Activated T-helper 17 cell treated with anti-CD3 and anti-CD28 coated beads, Interleukin-2, amount 50 U/mL, for 72 hours (primary cell): ENCODE results near the gene SOX13. TPM values are rescaled to one million over a fixed set of nuclear protein-coding genes. Genes with fewer than 3 reads are reported as not detected.

Experiments
- ATAC-seq: fragments of 150-1000 bp; cut with Tn5 transposase; replicated peaks from 2 replicates; pipeline ENCODE4 v1.10.0; 2021; ENCODE audit warnings: mild to moderate bottlenecking, moderate library complexity
- H3K27ac Mint-ChIP-seq: one replicate; pipeline ENCODE4 v1.8.0; 2022; ENCODE audit warnings: mixed read lengths
- H3K27me3 Mint-ChIP-seq: one replicate; pipeline ENCODE4 v1.8.0; 2022; ENCODE audit warnings: mixed read lengths
- H3K36me3 Mint-ChIP-seq: one replicate; pipeline ENCODE4 v1.8.0; 2022; ENCODE audit warnings: low read depth, mild to moderate bottlenecking, mixed read lengths
- H3K4me1 Mint-ChIP-seq: one replicate; pipeline ENCODE4 v1.8.0; 2022; ENCODE audit warnings: mixed read lengths
- H3K4me3 Mint-ChIP-seq: one replicate; pipeline ENCODE4 v1.8.0; 2022; ENCODE audit warnings: mild to moderate bottlenecking, mixed read lengths
- H3K9me3 Mint-ChIP-seq: one replicate; pipeline ENCODE4 v1.8.0; 2022; ENCODE audit warnings: mixed read lengths
- total RNA-seq, 2 donors: library from RNA; stranded (reverse); gene quantifications; one replicate each; pipeline ENCODE4 v1.2.3, GENCODE V29; 2022

The SOX13 gene
- total RNA-seq, 2 donors from 2014 or later = 0.35 to 4.1 TPM

GRCh38 chr1:204075139-204075521, 2.2 kb downstream of the SOX13 start:
- peaks cover 25% of the 10 kb centered on the region for H3K27me3 Mint-ChIP-seq
- H3K27ac Mint-ChIP-seq = no peak overlapping the region
- no peak for ATAC-seq
- peak overlapping the region; percentile 74 for H3K4me3 Mint-ChIP-seq
- H3K36me3 Mint-ChIP-seq = no peaks in the 10 kb centered on the region
- no peaks in the 10 kb centered on the region for H3K4me1 Mint-ChIP-seq
- no peaks in the 10 kb centered on the region for H3K9me3 Mint-ChIP-seq

GRCh38 chr1:204075890-204076846, 3.3 kb downstream of the SOX13 start:
- no peak for ATAC-seq
- H3K4me1 Mint-ChIP-seq = no peaks in the 10 kb centered on the region
- no peaks in the 10 kb centered on the region for H3K9me3 Mint-ChIP-seq
- no peak overlapping the region for H3K27ac Mint-ChIP-seq
- H3K27me3 Mint-ChIP-seq = peaks cover 22% of the 10 kb centered on the region
- H3K36me3 Mint-ChIP-seq = no peaks in the 10 kb centered on the region
- H3K4me3 Mint-ChIP-seq = peak overlapping the region; percentile 74

GRCh38 chr1:204076891-204077290, 4.0 kb downstream of the SOX13 start:
- Mint-ChIP-seq H3K9me3 (no peaks in the 10 kb centered on the region), H3K4me3 (no peak overlapping the region), H3K36me3 (no peaks in the 10 kb centered on the region), H3K4me1 (no peaks in the 10 kb centered on the region), H3K27ac (no peak overlapping the region), H3K27me3 (peaks cover 22% of the 10 kb centered on the region)
- no peak for ATAC-seq

GRCh38 chr1:204077979-204078696, 5.2 kb downstream of the SOX13 start:
- no peak for ATAC-seq
- H3K27ac Mint-ChIP-seq = no peak overlapping the region
- H3K9me3 Mint-ChIP-seq = no peaks in the 10 kb centered on the region
- no peaks in the 10 kb centered on the region for H3K36me3 Mint-ChIP-seq
- H3K27me3 Mint-ChIP-seq = peaks cover 23% of the 10 kb centered on the region
- H3K4me1 Mint-ChIP-seq = no peaks in the 10 kb centered on the region
- H3K4me3 Mint-ChIP-seq = no peak overlapping the region

GRCh38 chr1:204079608-204079999, 6.7 kb downstream of the SOX13 start:
- ATAC-seq = no peak
- Mint-ChIP-seq H3K4me1 (no peaks in the 10 kb centered on the region), H3K27ac (no peak overlapping the region), H3K27me3 (peaks cover 23% of the 10 kb centered on the region), H3K36me3 (no peaks in the 10 kb centered on the region), H3K4me3 (no peak overlapping the region), H3K9me3 (no peaks in the 10 kb centered on the region)

GRCh38 chr1:204080163-204080903, 7.4 kb downstream of the SOX13 start:
- no peaks in the 10 kb centered on the region for H3K36me3 Mint-ChIP-seq
- H3K4me3 Mint-ChIP-seq = no peak overlapping the region
- H3K27ac Mint-ChIP-seq = no peak overlapping the region
- H3K9me3 Mint-ChIP-seq = no peaks in the 10 kb centered on the region
- ATAC-seq = no peak
- peaks cover 20% of the 10 kb centered on the region for H3K27me3 Mint-ChIP-seq
- no peaks in the 10 kb centered on the region for H3K4me1 Mint-ChIP-seq

GRCh38 chr1:204081164-204081790, 8.4 kb downstream of the SOX13 start:
- no peaks in the 10 kb centered on the region for H3K9me3 Mint-ChIP-seq
- H3K36me3 Mint-ChIP-seq = no peaks in the 10 kb centered on the region
- H3K4me3 Mint-ChIP-seq = no peak overlapping the region
- peak overlapping the region; percentile 9 for H3K27ac Mint-ChIP-seq
- H3K27me3 Mint-ChIP-seq = peaks cover 11% of the 10 kb centered on the region
- no peaks in the 10 kb centered on the region for H3K4me1 Mint-ChIP-seq
- no peak for ATAC-seq

- Mint-ChIP-seq H3K9me3 (no peaks in the 10 kb centered on the region), H3K27me3 (peaks cover 7% of the 10 kb centered on the region), H3K27ac (no peak overlapping the region), H3K4me1 (no peaks in the 10 kb centered on the region), H3K4me3 (no peak overlapping the region), H3K36me3 (no peaks in the 10 kb centered on the region)
- ATAC-seq = no peak
Observed at GRCh38 chr1:204081791-204082513, 9.0 kb downstream of the SOX13 start.

- no peak for ATAC-seq
- no peaks in the 10 kb centered on the region for H3K9me3 Mint-ChIP-seq
- no peak overlapping the region for H3K27ac Mint-ChIP-seq
Observed at GRCh38 chr1:204083491-204083890, 10.6 kb downstream of the SOX13 start.

GRCh38 chr1:204084247-204084772, 11.4 kb downstream of the SOX13 start:
- Mint-ChIP-seq H3K27me3 (peaks cover 4% of the 10 kb centered on the region), H3K36me3 (no peaks in the 10 kb centered on the region), H3K4me3 (no peak overlapping the region), H3K9me3 (no peaks in the 10 kb centered on the region), H3K4me1 (no peaks in the 10 kb centered on the region), H3K27ac (no peak overlapping the region)
- ATAC-seq = no peak

More at GRCh38 chr1:204083491-204083890, 10.6 kb downstream of the SOX13 start:
- peaks cover 4% of the 10 kb centered on the region for H3K27me3 Mint-ChIP-seq
- no peak overlapping the region for H3K4me3 Mint-ChIP-seq
- no peaks in the 10 kb centered on the region for H3K36me3 Mint-ChIP-seq
- no peaks in the 10 kb centered on the region for H3K4me1 Mint-ChIP-seq

GRCh38 chr1:204085876-204086275, 13.0 kb downstream of the SOX13 start:
- H3K4me1 Mint-ChIP-seq = no peaks in the 10 kb centered on the region
- H3K36me3 Mint-ChIP-seq = no peaks in the 10 kb centered on the region
- no peak overlapping the region for H3K4me3 Mint-ChIP-seq
- no peaks in the 10 kb centered on the region for H3K9me3 Mint-ChIP-seq
- H3K27ac Mint-ChIP-seq = no peak overlapping the region
- ATAC-seq = no peak
- H3K27me3 Mint-ChIP-seq = peaks cover 4% of the 10 kb centered on the region

- Mint-ChIP-seq H3K9me3 (no peaks in the 10 kb centered on the region), H3K27ac (no peak overlapping the region), H3K27me3 (no peaks in the 10 kb centered on the region), H3K4me3 (no peak overlapping the region), H3K36me3 (no peaks in the 10 kb centered on the region), H3K4me1 (no peaks in the 10 kb centered on the region)
- ATAC-seq = no peak
Observed at GRCh38 chr1:204087181-204087892, 14.4 kb downstream of the SOX13 start.
